Measurements from ENCODE around the gene CALN1.
"Not testable (repeated sequence)": the region's sequence is repeated elsewhere in the genome, so short reads cannot be mapped to it uniquely, and the experiment has no call there.

Gene CALN1

DNA sequence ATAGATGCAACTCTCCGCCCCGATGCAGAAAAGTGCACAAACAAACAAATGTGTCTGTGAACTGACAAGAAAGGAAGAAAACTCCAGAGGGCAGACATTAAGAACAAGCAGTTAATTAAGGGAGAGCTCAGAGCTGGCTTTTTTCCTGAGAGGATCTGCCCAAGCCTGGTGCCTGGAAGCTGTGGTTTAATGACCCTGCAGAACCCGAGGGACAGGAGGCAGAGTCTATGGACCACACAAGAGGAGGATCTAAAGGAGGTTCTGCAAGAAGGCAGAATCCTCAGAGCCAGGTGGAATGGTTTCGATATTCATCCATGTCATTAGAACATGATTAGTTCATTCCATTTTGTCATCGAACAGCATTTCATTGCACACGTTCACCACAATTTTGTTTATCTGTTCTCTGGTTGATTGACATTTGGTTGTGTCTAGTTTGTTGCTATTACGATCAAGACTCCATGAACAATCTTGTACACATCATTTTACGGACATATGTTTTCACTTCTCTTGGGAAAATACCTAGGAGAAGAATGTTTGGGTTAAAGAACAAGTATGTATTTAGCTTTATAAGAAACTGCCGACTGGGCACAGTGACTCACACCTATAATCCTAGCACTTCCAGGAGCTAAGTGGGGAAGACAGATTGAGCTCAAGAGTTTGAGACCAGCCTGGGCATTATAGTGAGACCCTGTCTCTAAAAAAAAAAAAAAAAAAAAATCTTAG lies 560.2 kb downstream of the CALN1 start:
- DNase-seq = no peak

DNA sequence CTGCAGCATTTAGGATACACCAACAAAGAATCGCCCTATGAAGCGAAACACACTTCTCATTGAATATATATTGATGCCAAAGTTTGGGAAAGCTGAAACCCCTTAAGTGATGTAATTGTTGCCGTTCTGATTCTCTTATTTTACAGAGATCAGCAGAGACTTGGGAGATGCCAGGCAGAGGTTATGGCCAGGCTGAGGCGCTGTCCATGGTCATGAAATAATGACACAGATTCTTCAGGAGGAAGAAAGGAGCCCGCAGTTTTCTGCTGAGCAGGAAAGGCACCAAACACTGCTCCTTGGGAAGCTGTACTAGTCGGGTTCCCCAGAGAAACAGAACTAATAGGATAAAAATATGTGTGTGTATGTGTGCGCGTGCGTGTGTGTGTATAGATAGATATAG lies 566.0 kb downstream of the CALN1 start:
- no peak for DNase-seq

DNA sequence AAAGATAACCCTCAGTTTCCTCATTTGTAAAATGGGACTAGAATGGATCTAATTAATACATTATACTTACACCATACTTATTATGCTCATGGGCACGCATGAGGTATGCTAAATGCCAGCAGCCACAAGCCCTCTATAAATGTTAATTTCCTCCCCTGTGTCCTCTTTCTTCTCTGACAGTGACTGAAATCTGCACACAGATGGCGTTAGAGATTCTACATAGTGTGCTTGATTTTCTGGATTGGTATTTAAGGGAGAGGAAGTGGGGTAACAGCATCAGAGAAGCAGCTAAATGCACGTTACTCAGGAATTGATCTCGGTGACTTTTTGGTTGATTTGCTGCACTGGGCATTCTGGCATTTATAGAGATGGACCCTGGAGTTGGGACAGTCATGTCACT lies 568.5 kb downstream of the CALN1 start:
- DNase-seq = no peak

DNA sequence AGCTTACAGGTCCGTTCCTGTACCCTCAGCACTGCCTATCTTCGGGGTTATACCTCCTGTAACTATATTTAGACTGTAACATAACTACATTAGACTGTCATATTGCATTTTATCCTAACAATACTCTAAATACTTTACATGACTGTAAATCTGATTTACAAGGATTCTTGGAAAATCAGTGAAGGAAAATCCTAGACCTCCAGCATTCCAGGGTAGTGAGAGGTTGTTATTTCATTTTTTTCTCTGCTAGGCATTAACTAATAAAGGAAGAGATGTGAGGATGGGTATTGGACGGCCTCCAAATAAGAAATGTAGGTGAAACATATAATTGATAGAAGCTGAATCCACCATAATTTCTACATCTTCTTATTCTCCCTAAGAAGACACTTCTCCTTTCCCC lies 569.4 kb downstream of the CALN1 start:
- no peak for DNase-seq

DNA sequence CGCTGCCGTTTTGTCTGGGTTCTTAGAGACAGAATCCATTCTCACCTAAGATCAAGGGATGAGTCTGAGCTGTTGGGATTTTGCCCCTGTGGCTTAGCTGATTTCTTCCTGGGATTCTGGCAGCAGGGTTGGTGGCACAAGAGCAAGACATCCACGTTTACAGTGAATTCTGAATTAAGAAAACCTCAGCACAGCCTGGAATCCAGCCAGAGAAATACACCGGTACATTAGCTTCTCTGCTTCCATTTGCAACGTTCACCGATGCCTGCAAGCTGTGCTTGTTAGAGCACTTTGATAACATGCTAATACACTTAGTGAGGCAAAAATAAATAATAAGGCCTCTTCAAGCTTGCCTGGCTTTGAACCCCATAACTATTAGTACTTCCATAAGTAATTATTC lies 569.8 kb downstream of the CALN1 start:
- DNase-seq = no peak

DNA sequence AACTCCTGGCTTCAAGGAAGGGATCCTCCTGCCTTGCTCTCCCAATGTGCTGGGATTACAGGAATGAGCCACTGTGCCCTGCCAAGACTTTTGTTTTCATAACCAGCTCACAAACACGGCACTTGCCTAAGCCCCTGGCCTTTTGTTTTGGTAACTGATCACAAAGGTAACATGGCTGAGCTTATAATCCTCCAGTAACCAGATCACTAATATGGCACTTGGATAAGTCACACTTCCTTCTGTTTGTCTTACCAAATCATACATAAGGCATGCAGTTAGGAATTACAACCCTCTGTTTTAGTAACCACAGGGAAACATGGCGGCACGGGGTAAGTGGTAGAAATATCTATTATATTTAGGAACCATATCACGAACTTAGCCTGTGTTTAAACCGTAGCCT lies 577.1 kb downstream of the CALN1 start:
- DNase-seq = no peak

DNA sequence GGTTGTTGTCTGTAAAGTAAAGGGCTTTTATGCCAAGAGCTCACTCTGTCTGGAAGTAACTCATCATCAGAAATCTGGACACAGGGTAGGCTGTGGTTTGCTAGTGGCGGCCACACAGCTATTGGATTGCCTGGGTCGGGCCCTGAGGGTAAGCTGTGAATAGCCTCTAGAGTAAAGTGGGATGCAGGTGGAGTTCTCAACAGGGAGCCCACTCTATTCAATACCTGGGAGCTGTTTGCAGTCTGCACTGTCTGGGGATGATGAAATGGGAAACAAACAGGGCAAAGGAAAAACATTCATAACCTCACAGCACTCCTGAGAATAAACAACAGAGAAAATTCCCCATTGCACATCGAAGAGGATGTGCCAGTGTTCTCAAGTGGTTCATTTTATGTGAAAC lies 582.6 kb downstream of the CALN1 start:
- DNase-seq = no peak

DNA sequence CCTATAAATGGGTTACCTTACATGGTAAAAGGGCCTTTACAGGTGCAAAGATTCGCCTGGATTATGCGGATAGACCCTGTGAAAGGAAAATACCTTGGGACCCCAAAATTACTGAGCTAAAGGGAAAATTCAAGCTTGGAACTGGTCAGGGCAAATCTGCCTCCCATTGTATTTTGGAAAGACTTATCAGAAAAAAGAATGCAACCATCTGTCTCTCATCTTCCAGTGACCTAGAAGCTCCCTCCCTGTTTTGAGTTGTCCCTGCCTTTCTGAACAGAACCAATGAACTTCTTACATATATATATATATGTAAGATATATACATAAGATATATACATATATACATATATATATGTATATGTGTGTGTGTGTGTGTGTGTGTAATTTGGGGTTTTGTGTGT lies 583.8 kb downstream of the CALN1 start:
- no peak for DNase-seq

DNA sequence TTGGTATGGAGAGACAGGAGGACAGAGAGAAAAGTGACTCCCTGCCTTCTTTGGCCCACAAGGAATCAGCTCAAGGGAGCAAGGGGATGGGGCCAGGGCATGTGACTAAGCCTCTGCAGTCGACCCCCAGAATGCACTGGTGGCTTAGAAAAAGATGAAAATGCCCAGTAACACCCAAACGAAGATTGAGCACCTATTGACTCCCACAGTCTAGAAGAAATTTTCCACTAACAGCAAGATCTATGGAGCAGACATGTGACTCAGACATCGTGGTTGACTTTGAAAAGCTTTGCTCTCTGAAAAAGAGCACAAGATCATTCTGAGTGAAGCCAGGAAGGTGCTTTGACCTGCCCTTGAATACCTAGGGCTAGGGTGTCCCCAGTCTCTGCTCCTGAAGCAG lies 586.0 kb downstream of the CALN1 start:
- no peak for DNase-seq

DNA sequence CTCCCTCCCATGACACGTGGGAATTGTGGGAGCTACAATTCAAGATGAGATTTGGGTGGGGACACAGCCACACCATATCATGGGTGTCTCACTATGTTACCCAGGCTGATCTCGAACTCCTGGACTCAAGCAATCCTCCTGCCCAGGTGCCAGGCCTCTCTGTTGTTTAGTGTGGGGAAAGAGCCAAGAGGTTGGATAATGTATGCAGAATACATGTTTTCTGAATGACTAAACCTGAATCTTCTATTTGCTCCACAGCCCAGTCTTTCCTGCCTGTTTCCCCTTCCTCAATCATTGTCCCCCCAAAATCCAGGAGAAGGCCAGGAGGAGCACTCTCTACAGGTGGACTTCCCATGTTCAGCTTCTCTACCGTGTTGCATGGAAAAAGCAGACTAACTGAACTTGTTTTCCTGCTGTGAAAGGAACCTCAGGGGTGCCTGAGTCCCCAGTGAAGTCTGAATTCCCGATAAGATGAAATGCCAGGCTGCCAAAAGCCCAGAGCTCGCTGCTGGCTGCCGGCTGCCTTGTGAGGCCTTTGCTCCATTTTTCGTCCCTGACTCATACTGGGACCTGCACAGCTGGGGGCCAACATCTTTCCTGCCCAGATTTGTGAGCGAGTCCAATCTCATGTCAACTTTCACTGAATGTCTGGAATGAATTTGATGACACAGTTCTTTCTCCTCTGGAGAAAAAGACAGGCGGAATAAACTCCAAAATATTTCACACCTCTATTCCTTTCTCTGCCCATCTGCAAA lies 588.0 kb downstream of the CALN1 start:
- DNase-seq = no peak

DNA sequence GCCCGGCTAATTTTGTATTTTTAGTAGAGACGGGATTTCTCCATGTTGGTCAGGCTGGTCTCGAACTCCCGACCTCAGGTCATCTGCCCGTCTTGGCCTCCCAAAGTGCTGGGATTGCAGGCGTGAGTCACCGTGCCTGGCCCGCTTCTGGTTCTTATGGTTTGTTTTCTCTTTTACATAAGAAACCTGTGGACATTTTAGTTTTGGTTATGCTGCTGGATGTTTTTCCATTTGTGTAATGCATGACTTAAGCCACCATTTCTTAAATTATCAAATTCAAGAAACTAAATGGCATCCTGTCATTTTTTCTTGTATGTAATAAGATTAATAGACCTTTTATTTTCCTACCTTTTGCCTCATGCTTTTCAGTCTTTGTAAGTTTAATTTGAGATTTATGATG lies 589.7 kb downstream of the CALN1 start:
- not testable (repeated sequence) for DNase-seq

DNA sequence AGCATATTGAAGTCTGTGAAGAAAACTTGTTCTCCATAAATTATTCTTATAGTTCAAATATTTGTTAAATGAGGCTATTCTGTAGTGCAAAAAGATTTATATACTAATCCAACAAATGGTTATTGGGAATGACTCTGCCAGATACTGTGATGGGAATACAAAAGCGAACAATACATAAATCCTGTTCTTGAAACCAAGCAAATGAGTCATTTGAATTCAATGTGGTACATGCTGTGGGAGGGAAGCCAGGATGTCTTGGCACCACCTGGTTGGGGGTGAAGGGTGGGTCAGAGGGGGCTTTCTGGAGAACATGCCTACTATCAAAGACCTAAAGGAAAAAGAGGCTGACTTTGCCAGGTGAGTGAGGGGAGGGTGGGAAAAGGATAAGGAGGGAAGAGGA lies 594.2 kb downstream of the CALN1 start:
- DNase-seq = no peak

DNA sequence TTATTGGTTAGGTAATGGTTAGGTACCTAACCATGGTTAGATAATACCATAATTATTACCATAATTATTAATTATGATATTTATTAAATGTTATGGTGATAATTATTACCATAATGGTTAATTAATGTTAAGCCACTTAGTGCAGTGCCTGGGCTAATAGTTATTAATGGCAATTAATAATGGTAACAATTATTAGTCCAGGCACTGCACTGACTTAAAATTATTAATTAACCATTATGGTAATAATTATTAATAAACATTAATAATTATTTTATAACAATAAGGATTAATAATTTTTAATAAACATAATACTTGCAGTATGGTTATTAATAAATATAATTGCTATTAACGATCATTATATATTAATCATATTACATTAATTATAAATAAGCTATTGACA lies 604.0 kb downstream of the CALN1 start:
- no peak for DNase-seq

DNA sequence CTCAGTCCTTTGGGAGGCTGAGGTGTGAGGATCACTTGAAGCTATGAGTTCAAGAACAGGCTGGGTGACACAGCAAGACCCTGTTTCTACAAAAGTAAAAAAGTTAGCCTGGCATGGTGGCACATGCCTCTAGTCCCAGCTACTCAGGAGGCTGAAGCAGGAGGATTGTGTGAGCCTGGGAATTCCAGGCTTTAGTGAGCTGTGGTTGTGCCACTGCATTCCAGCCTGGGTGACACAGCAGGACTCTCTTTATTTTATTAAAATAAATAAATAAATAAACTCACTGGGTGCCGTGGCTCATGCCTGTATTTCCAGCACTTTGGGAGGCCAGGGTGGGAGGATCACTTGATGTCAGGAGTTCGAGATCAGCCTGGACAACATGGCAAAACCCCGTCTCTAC lies 607.9 kb downstream of the CALN1 start:
- DNase-seq = no peak

DNA sequence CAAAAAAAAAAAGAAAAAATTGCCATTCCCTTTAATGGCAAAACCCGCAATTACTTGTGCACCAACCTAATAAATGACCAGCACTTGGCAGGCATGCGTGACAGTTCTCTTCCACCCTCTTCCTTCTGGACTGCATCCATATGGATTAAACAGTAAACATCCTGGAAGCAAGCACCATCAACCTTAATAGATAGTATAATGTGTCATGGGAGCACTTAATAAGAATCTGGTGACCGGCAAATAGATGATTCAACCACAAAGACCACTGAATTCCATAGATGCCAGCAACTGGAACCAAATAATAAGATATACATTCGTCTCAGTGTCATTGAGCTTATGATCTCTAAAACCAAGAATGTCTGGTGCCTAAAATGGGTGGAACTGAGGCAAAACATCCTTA lies 610.2 kb downstream of the CALN1 start:
- no peak for DNase-seq

DNA sequence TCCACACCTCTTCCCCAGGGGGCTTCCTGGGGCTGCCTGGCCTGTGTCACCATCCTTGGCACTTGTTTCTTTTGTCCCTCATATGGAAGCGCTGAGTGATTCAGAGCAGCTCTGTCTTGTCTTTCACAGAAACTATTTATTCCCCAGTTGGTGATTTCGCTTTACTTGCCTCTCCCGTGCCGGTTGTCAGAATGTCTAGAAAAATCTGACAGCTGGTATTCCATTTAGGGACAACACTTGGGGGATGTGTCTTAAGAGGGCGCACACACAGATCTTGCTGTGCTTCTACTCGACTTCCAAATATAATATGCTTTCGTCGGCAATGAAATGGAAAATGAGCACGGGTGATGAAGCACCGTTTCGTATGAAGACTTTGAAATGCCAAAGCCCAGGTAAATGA lies 611.8 kb downstream of the CALN1 start:
- no peak for DNase-seq

DNA sequence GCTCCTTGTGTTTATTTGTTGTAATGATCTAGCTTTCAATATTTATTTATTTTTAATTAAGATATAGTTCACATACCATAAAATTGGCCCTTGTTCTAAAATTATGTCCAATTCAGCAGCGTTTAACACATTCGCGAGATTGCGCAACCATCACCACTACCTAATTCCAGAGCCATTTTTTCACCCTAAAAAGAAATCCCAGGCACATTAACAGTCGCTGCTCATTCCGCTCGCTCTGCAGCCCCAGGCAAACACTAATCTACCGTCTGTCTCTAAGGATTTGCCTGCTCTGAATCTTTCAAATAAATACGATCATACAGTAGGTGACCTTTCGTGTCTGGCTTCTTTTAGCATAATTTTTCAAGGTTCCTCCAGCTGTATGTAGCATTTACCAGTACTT lies 616.7 kb downstream of the CALN1 start:
- DNase-seq = no peak

DNA sequence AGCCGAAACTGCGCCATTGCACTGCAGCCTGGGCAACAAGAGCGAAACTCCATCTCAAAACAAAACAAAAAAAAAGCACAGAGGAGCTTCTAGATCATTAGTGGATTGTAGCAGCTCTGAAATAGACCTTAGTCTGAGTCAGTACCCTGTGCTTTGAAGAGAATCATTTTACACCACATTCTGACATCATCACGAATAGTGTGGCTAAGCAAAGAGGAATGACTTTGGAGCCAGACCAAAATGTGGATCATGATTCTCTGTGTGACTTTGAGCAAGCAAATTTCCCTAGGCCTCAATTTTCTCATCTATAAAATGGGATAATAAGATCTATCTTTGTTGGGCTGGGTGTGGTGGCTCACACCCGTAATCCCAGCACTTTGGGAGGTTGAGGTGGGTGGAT lies 618.9 kb downstream of the CALN1 start:
- no peak for DNase-seq

DNA sequence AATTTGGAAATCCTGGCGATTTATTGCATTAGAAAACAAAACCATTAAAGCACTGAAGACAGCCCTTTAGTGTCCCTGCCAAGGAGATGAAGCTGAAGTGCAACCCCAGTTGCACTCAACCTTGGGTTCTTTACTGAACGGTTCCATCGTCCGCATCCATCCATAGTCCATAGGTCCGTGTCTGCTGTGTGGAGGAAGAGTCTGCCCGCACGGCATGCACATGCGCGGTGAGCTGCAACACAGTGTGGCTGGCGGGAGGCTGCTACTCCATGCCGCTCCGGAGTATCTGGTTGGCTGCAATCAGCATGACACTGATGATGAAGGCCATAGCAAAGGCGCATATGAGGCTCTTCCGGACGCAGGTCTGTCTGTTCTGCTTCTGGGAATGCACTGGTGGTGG lies 624.6 kb downstream of the CALN1 start:
- DNase-seq = no peak

DNA sequence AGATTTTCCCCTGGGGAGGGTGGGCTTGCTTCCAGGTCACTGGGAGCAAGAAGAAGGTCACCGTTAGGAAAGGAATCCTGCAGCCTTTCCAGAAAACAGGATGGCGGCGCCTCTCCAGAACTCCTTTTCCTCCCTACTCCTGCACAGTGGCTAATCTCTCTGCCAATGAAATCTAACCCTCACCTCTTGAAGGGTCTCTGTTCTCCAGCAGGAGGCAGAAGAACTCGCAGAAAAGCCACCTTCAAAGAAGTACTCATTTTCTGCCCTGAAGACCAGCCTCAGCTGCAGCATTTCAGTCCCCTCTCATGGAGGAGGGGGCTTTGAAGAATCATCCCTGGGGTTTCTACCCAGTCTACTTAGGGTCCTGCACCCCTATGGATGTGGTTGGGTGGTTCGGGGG lies 626.9 kb downstream of the CALN1 start:
- DNase-seq = no peak

DNA sequence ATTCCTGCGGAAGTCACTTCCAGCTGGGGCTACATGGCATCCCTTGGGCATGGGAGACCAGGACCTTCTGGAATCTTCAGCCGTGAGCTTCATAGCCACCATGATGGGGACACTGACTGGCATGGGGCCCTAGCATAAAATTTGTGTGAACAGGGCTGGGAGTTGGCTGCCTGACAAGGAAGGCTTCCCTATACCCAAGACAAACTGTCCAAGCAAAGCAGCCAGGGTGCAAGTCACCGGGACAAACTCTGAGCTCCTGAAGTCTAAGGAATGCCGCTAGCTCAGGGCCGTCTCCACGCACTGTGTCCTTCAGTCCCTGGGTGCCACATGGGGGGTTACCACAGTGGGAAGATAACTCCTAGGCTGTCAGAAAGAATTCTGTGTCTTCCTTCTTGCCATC lies 627.4 kb downstream of the CALN1 start:
- DNase-seq = no peak

DNA sequence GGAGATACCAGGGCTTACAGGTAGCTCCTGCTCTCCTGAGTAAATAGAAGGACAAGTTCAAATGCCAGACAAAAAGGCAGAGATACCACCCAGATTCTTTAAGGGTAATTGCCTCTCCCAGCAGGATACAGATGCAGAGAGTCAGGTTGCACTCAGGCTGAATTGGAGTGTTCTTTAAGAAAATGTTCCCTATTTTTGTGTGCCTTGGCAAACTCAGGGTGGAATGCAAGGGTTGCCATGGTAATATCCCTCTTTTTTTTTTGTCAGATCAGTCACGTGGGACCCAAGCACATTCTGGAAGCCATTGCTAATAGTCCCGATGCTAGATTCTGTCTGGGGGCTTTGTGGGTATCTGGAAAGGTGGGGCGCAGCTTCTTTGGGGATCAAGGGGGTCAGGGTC lies 628.0 kb downstream of the CALN1 start:
- DNase-seq = no peak

DNA sequence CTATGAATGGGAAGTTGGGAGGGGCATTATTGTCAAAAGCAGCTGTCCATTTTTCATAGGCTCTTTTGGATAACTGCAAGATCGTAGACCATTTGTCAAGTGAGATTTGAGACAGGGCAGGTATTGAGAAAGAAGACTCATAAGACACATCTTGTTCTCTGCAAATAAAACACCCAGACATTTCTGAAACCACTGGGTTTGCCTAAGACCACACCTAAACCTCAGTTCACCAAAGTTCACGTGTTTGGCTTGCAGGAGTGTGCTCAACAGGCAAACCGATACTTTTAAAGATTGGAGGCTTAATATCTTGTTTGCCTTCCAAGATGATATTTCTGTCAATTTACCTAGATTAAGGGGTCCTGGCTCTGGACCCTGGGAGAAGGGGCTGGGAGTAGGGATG lies 628.4 kb downstream of the CALN1 start:
- DNase-seq = no peak

DNA sequence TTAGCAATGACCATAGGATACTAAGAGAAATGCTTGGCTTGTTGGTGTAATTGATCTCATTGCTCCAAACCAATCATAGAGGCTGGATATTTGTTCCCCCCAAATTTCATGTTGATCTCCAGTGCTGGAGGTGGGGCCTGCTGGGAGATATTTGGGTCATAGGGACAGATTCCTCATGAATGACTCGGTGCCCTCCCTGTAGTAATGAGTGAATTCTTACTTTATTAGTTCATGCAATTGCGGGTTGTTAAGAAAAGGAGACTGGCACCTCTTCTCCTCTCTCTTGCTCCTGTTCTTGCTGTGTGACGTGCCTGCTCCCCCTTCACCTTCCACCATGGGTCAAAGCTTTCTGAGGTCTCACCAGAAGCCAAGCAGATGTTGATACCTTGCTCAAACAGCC lies 630.1 kb downstream of the CALN1 start:
- no peak for DNase-seq

DNA sequence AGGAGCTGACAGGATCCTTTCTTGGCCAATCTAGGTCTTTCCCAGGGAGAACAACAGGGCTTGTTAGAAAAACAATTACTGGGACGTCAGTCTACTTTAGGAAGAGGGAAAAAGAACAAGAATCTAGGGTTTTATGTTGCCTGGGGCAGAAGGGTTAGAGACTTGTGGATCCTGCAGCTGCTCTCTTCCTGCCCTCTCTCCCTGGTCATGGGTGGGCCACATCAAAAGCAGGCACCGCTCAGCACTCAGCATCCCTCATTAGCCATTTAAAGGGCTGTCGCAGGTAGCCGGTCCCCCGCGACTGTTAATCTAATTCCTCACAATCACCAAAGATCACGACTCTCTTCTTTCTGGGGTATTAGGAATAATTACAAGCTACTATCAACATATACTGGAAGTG lies 631.9 kb downstream of the CALN1 start:
- DNase-seq = no peak

Measured in NCI-H1417 treated with DMSO at 0.1 percent for 48 hours (cell line).